ENCODE results near the gene MAP3K5. TPM values are rescaled to one million over a fixed set of nuclear protein-coding genes. Genes with fewer than 3 reads are reported as not detected.
"Not testable (repeated sequence)": the region's sequence is repeated elsewhere in the genome, so short reads cannot be mapped to it uniquely, and the experiment has no call there.

MAP3K5 gene
- total RNA-seq, 2 donors from 2014 or later, result 6.7 to 11.9 TPM

DNA sequence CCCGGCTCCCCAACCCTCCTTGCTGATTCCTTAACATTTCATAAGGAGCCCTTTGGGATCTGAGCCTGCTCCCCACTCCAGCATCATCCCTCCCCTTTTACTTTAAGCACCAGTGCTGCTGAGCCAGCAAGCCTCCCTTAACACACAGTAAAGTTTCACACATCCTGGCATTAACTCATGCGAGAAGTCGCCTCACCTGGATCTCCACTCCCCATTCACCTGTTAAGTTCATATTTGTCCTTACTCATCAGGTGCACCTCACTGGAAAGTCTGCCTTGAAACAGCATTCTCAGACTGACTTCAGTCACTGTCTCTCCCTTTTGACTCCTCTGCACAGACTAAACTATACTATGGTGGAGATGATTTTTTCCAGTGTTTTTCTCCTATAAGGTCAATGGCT, 194.2 kb downstream of the MAP3K5 start:
- TF ChIP-seq, protein P1, sequence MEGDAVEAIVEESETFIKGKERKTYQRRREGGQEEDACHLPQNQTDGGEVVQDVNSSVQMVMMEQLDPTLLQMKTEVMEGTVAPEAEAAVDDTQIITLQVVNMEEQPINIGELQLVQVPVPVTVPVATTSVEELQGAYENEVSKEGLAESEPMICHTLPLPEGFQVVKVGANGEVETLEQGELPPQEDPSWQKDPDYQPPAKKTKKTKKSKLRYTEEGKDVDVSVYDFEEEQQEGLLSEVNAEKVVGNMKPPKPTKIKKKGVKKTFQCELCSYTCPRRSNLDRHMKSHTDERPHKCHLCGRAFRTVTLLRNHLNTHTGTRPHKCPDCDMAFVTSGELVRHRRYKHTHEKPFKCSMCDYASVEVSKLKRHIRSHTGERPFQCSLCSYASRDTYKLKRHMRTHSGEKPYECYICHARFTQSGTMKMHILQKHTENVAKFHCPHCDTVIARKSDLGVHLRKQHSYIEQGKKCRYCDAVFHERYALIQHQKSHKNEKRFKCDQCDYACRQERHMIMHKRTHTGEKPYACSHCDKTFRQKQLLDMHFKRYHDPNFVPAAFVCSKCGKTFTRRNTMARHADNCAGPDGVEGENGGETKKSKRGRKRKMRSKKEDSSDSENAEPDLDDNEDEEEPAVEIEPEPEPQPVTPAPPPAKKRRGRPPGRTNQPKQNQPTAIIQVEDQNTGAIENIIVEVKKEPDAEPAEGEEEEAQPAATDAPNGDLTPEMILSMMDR (IDR thresholded peaks at IDR 0.05), result no peak
- H3K9me3 ChIP-seq, result no peaks in the 10 kb centered on the region
- H3K4me3 ChIP-seq, result no peak overlapping the region
- H3K27ac ChIP-seq, result no peak overlapping the region
- DNase-seq (ENCODE audit: low spot score), result no peak
- no peaks in the 10 kb centered on the region for H3K4me1 ChIP-seq
- H3K27me3 ChIP-seq, result no peaks in the 10 kb centered on the region
- H3K36me3 ChIP-seq, result no peaks in the 10 kb centered on the region

GRCh38 chr6:136594671-136595070, 197.6 kb downstream of the MAP3K5 start:
- Histone ChIP-seq H3K9me3 (no peaks in the 10 kb centered on the region), H3K4me3 (no peak overlapping the region), H3K27ac (no peak overlapping the region), H3K36me3 (no peaks in the 10 kb centered on the region), H3K27me3 (no peaks in the 10 kb centered on the region), H3K4me1 (no peaks in the 10 kb centered on the region)
- TF ChIP-seq, protein P1 (IDR thresholded peaks at IDR 0.05), result no peak
- DNase-seq (ENCODE audit: low spot score), result no peak

GRCh38 chr6:136593748-136594490, 198.4 kb downstream of the MAP3K5 start:
- TF ChIP-seq, protein P1 (IDR thresholded peaks at IDR 0.05), result no peak
- Histone ChIP-seq H3K4me3 (no peak overlapping the region), H3K9me3 (no peaks in the 10 kb centered on the region), H3K36me3 (no peaks in the 10 kb centered on the region), H3K27ac (no peak overlapping the region), H3K27me3 (no peaks in the 10 kb centered on the region), H3K4me1 (no peaks in the 10 kb centered on the region)
- DNase-seq (ENCODE audit: low spot score), result no peak

- Histone ChIP-seq H3K9me3 (no peaks in the 10 kb centered on the region), H3K27ac (no peak overlapping the region), H3K27me3 (no peaks in the 10 kb centered on the region), H3K4me3 (no peak overlapping the region), H3K36me3 (no peaks in the 10 kb centered on the region), H3K4me1 (no peaks in the 10 kb centered on the region)
- DNase-seq (ENCODE audit: low spot score), result no peak
- TF ChIP-seq, protein P1 (IDR thresholded peaks at IDR 0.05), result no peak
Observed at GRCh38 chr6:136592930-136593673, 199.2 kb downstream of the MAP3K5 start.

- no peaks in the 10 kb centered on the region for H3K36me3 ChIP-seq
- TF ChIP-seq, protein P1 (IDR thresholded peaks at IDR 0.05), result no peak
- H3K4me1 ChIP-seq, result peaks cover 0 to 1% of the 10 kb centered on the region in 2 donors
- no peaks in the 10 kb centered on the region for H3K9me3 ChIP-seq
- no peaks in the 10 kb centered on the region for H3K27me3 ChIP-seq
- no peak for DNase-seq (ENCODE audit: low spot score)
- H3K27ac ChIP-seq, result no peak overlapping the region
- no peak overlapping the region for H3K4me3 ChIP-seq
Observed at GRCh38 chr6:136591617-136592016, 200.7 kb downstream of the MAP3K5 start.

- H3K36me3 ChIP-seq; H3K9me3 ChIP-seq; H3K4me3 ChIP-seq; H3K4me1 ChIP-seq; H3K27me3 ChIP-seq; H3K27ac ChIP-seq; DNase-seq (ENCODE audit: low spot score): not testable (repeated sequence)
Observed at GRCh38 chr6:136590846-136591245, 201.4 kb downstream of the MAP3K5 start.
